SHP77 treated with DMSO at 0.1 percent for 48 hours (cell line): ENCODE measurements around the gene MAMDC4.
"Not testable (repeated sequence)": the region's sequence is repeated elsewhere in the genome, so short reads cannot be mapped to it uniquely, and the experiment has no call there.

ENCODE experiments used
- DNase-seq: peaks from one replicate; lab custom pipeline; 2025; lab: John Stamatoyannopoulos, UW

Gene MAMDC4

DNA sequence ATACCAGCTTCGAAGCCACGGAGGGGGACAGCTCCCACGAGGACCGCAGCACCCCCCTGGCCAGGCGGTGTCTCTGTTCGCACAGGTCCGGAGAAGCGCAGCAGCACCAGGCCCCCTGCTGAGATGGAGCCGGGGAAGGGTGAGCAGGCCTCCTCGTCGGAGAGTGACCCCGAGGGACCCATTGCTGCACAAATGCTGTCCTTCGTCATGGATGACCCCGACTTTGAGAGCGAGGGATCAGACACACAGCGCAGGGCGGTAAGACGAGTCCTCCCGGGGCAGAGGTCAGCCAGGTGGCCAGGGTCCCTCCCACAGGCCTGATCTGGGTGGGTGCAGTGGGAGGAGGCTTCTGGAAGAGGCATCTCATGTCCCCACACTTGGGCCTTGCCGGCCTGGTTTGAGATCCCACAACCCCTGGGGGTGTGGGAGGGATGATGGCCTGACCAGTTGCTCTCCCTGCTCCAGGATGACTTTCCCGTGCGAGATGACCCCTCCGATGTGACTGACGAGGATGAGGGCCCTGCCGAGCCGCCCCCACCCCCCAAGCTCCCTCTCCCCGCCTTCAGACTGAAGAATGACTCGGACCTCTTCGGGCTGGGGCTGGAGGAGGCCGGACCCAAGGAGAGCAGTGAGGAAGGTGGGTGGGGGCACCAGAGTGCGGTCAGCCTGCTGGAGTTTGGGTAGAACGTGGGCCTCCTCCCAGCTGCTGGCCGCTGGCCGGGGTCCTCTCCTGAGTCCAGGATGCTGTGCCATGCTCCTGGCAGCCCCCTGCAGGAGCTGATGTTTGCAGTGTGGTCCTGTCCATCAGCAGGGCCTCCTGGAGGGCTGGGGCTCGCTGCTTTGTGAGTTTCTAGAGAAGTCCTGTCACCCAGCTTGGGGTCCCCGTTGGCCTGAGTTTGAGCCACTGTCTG lies 12.7 kb upstream of the MAMDC4 start:
- no peak for DNase-seq

DNA sequence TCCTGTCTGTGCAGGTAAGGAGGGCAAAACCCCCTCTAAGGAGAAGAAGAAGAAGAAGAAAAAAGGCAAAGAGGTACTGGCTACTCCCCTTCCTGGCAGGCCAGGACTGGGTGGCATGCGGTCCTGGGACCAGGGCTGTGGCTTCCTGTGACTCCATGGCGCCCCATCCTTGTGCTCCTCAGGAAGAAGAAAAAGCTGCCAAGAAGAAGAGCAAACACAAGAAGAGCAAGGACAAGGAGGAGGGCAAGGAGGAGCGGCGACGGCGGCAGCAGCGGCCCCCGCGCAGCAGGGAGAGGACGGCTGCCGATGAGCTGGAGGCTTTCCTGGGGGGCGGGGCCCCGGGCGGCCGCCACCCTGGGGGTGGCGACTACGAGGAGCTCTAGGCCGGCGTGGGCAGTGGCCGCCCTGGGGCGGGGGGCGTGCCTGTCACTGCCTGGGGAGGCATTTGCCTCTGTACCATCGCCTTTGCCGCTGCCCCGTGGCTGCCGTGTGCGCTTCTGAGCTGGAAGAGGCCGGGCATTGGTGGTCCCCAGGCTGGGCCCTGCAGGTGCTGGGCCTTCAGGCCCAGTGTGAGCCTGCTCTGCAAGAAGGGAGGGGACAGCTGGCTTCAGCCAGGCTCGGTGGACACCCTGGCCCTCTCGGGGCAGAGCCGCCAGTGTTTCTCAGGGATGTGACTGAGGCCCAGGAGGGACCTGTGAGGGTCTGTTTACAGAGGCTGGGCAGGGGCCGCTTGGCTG lies 11.8 kb upstream of the MAMDC4 start:
- peak; percentile 3 for DNase-seq

DNA sequence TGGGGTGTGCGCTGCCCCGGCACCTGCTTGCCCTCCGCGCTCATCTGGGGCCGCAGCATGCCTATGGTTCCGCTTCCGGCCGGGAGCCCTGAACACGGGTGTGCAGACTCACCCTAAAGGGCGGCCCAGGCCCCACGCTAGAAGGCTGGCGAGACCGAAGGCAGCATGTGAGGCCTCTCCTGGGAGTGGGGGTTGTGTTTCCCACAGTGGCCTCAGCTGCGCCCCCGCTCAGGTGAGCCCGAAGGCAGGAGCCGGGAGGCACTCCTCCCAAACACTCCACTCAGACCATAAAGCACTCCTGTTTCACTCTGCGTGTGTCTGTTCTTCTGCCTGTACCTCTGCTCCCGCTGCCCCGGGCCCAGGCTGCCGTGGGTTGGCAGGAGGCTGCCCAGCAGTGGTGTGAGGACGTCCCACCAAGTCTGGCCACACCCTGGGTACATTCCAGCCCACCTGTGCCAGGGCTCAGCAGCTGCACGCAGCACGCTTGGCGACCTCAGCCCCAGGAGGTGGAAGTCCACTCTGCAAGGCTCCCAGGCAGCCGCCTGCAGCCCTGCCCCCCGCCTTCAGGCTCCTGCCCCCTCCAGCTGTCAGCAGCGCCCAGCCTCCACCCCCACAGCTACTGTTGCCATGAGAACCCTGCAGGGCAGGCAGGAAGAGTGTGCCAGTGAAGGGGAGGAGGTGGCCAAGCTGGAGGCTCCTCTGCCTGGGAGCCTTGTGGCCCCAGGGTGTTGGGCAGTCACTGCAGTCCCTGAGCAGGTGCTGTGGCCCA lies 11.1 kb upstream of the MAMDC4 start:
- peak; percentile 74 for DNase-seq

DNA sequence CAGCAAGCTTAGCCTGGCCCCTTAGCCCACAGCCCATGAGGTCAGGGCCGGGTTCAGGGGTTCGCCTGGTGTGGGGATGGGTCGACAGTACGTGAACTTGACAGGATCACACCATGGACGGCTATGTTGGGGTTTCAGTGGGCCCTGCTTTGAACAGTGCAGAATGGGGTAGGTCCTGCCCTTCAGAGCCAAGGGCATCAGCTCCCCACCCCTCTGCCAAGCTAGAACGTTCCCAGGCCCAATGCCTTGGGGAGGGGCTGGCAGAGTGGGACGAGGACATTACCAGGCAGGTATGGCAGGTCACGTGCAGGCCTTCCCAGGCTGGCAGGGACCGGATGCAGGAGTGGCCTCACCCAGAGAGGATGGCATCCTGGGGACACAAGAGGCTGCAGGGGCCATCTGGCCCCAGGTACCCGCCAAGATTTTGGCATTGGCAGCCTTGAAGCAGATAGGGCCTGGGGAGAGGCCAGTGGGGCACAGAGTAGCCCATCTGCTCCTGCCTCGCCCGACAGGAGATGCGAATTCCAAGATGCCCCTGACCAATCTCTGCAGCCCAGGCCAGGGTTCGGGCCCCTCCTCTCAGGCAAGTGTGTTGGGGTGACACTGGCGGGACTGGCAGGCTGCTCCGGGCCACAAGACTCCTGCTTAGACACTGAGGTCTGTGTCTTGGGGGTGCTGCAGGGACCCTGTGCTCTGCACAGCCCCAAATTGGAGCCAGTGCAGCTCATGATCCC lies 10.3 kb upstream of the MAMDC4 start:
- DNase-seq = not testable (repeated sequence)

DNA sequence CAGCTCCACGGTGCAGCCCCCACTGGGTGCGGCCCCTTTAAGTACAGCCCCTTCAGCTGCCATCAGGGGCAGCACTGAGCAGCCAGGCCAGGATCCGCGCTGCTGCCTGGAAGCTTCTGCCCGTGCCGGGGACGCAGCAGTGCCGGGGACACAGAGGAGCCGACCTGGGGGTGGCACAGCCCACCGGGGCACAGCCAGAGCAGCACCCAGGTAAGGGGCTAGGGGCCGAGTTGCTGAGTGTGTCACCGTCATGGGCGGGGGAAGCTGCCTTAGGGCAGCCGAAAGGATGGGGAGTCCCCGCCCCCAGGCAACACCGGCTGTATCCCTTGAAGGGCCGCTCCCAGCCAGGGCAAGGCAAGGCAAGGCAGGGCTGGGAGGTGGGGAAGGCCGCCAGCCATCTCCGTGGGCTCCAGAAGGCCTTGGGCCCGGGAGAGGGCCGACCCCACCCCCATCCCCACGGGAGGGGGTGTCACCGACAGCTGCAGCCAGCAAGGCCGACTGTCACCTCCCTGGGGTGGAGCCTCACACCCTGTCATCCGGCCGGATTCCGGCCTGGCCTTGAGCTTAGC lies 9.7 kb upstream of the MAMDC4 start, which contains the start of gene AJM1:
Gene AJM1 (plus strand): TSS at position 99 of the 569 bp plus-strand sequence. CDS start 1,937 bp downstream, outside the sequence.
- DNase-seq = peak; percentile 41

DNA sequence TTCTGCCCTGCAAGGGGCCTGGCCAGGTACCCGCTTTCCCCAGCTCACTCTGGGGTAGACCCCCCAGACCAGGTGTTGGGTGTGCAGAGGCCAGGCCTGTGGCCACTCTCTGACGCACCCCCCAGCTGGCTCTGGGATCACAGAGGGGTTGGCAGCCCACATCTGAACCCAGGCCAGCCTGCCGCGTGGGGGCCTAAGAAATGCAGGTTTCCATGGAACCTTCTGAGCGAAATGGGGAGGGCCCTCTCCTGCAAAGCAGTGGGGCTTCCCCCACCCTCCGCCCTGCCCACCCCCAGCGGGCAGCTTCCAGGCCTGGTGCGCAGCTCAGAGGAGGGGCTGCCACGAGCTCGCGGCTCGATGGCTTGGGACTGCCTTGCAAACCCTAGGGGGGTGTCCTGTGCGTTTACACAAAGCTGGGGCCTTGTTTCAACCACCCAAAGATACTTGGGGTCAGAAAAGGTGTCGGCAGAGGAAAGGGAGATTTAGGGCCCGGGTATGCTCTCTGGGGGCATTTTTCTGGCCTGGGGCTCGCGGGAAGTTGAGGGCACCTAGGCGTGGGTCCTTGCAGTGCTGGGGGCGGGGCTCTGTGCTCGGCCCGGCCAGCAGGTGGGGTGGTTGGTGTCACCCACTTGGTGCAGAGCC lies 8.9 kb upstream of the MAMDC4 start:
- not testable (repeated sequence) for DNase-seq

DNA sequence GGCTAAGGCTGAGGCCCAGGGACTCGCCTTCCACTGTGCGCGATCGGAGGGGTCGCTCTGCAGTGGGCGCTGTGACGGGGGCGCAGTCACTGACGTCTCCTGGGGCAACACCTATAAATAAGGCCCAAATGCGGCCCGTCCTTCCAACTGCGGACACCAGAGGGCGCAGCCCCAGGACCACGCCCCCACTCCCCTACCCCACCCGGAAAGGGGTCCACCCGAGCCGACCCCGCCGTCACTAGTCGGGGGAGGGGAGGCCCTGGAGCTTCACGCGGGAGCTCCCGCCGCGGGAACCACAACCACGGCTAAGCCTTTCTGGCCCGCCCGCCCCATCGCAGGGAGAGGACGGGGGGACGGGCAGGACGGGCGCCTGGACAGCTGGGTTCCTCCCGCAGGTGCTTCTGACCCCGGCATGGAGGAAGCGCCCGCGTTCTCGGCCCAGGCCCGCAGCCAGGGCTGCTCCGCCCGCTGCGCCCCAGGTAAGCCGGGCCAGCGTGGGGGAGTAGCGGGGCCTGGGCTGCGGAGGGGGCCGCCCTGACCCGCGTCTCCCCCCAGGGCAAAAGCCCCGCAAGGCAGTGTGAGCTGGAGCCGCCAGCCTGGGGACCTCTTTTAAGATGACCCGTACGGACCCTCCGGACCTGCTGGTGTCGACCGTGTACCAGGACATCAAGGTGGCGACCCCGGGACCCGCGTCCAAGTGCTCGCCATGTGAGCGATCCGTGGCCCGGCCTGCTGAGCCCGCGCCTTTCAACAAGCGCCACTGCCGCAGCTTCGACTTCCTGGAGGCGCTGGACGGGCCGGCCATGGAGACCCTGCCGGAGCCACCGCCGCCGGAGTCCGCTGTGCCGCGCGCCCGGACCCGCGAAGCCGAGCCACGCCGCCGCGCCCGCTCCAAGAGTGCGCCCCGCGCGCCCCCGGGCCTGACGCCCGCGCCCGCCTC lies 8.1 kb upstream of the MAMDC4 start:
- DNase-seq = not testable (repeated sequence)

DNA sequence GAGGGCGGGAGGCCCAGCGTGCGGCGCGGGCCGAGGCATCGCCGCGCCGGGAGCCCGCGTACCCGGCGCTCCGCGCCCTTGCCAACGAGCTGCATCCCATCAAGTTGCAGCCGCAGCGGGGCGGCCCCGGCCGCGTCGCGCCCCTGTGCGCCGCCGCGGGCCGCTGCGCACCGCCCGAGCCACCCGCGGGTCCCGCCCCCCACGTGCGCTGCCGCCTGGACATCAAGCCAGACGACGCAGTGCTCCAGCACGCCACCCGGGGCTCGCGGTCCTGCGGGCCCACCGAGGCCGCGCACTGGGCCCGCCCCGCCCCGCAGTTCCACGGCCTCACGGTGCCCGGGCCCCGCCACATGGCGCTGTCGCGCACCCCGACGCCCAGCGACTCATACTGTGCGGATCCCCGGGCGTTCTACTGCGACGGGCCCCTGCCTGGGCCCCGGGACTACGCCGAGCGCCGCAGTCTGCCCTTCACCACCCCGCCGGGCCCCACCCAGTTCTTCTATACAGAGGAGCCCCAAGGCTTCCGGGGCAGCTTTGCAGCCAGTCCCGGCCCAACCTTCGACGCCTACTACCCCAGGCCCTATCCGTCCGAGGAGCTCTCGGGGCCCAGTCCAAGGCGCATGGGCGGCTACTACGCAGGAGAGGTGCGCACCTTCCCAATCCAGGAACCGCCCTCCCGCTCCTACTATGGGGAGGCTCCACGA lies 7.2 kb upstream of the MAMDC4 start:
- no peak for DNase-seq

DNA sequence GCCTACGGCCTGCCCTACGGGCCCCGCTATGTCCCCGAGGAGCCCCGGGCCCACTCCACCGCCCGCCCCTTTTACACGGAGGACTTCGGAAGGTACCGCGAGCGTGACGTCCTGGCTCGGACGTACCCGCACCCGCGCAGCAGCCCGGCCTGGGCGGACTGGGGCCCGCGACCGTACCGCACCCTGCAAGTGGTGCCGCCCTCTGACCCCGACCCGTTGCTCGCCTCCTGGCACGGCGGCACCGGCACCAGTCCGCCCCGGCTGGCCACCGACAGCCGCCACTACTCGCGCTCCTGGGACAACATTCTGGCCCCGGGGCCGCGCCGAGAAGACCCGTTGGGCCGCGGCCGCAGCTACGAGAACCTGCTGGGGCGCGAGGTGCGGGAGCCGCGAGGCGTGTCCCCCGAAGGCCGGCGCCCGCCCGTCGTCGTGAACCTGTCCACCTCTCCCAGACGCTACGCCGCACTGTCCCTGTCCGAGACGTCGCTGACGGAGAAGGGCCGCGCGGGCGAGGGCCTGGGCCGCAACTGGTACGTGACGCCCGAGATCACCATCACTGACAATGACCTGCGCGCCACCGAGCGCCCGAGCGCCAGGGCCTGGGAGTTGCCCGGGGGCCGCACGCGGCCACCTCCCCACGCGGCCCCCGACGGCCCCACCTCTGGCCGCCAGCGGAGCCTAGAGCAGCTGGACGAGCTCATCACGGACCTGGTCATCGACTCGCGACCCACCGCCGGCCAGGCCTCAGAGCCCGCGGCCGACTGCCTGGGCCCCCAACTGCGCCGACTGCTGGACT lies 6.5 kb upstream of the MAMDC4 start:
- DNase-seq = no peak

DNA sequence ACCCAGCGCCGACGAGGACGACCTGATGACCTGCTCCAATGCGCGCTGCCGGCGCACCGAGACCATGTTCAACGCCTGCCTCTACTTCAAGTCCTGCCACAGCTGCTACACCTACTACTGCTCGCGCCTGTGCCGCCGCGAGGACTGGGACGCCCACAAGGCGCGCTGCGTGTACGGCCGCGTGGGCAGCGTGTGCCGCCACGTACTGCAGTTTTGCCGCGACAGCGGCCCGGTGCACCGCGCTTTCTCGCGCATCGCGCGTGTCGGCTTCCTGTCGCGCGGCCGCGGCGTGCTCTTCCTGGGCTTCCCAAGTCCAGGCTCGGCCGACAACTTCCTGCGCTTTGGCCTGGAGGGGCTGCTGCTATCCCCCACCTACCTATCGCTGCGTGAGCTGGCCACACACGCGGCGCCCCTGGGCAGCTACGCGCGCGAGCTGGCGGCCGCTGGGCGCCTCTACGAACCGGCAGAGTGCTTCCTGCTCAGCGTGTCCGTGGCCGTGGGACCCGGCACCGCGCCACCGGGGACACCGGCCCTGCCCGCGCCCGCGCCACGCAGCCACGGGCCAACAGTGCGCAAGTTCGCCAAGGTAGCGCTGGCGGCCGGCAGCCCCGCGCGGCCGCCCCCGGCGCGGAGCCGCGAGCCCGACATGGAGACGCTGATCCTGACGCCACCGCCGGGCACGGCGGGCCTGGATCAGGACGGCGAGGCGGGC lies 5.6 kb upstream of the MAMDC4 start:
- no peak for DNase-seq

DNA sequence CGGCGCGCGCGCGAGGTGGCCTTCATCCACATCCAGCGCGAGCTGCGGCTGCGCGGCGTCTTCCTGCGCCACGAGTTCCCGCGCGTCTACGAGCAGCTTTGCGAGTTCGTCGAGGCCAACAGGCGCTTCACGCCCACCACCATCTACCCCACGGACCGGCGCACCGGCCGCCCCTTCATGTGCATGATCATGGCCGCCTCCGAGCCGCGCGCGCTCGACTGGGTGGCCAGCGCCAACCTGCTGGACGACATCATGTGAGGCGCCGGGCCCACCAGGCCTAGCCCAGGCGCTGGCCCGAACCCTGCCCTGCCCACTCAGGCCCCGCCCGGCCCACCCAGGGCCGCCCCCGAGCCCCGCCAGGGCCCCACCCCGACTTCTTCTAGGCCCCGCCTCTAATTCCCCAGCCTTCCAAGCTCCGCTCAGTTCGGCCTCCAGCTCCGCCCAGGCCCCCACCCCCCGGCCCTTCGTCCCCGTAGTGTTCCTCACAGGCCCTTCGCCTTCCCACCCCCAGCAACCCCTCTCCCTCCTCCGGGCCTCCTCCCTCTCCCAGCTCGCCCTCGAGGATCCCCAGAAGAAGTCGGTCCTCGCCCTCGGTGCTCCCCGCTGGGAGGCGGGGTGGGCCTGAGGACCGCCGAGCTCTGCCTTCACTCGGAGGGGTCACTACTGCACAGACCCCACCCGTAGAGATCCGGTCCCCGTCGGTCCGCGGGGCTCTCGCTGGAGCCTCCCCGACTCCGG lies 4.9 kb upstream of the MAMDC4 start:
- DNase-seq = no peak

DNA sequence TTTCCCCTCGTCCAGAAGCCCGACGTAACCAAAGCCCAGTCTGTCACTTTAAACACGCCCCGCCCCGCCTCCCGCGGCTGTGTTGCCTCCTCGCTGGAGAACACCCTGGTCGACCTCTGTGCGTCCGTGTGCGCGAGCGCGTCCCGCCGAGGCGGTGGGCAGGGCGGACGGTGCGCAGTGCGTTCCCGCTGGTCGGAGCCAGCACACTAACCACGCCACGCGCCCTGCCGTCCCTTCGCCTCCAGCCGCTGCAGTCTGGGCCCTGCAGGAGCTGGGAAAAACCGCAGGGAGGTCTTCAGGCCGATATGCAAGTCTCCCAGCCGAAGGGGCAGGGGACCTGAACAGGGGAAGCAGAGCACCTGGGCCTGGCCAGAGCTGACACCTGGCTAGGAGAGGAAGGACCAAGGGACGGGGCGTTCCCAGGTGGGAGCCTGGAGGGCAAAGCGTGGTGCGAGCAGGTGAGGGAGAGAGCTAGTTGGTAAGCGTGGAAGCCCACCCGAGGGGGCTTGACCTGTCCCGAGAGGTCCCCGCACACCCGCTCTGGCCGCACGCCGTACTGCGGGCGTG lies 4.2 kb upstream of the MAMDC4 start:
- DNase-seq = no peak

DNA sequence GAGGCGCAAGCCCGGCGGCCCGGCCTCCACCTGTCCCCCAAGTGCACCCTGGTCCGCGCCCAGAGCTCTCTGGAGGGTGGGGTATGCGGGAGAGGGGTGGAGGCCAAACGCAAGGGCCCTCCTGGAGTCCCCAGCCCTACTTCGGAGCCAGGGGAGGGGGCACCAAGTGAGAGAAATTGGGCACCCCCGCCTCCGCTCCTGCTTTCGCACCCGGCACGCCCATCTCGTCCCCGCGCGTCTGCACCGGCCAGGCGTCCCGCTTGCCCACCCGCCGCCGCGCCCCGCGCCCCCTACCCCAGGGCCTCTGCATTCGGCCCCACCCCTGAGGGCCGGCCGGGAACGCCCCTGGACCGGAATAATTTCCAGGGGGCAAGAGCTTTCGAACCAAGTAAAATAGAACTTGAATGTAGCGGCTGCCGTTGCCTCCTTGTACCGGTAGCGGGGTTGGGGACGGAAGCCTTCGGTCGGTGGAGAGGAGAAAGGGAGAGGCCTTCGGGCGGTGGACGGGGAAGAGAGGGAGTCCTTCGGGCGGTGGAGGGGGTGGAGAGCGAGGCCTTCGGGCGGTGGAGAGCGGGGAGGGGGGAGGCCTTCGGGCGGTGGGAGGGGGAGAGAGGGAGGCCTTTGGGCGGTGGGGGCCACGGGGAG lies 3.6 kb upstream of the MAMDC4 start:
- DNase-seq = no peak

DNA sequence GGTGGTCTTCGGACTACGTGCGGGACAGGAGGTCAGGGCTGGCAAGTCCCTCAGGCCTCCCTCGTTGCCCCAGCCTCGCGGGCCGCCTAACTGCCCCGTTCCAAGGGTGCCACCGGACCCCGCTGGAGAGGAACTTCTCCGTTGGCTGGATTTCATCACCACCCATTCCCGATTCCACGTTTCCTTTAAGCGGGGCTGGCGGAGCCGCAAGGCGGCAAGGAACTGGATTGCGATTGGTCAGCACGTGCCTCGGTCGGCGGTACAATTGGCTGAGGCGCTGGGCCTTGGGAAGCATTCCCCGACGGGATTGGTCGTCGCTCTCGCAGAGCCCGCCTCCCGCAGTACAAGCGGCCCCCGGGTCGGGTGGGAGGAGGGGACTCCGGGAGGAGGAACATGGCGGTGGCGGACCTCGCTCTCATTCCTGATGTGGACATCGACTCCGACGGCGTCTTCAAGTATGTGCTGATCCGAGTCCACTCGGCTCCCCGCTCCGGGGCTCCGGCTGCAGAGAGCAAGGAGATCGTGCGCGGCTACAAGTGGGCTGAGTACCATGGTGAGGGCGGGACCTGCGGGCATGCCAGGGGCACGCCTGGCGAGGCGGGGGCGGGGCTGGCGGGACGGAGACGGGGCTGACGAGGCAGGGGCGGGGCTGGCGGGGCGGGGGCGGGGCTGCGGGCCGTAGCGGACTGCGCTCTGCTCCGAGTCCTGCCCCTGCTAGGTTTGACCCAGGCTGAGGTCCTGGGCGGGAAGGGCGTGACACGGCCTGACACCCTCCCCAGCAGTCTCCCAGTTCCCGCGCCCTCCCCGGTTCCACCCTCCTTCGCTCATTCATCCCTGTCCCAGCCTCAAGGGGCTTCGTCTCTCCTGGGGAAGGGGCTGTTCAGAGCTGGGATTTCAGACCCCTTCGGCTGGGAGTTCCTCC lies 2.8 kb upstream of the MAMDC4 start, which contains the start of gene PHPT1:
Gene PHPT1 (plus strand): TSS at position 372 of the 922 bp plus-strand sequence. CDS start 22 bp downstream, at position 394.
- DNase-seq = peak; percentile 96
